NCI-H1092 treated with DMSO at 0.1 percent for 48 hours (cell line): ENCODE data around the gene GPAM.
"Not testable (repeated sequence)": the region's sequence is repeated elsewhere in the genome, so short reads cannot be mapped to it uniquely, and the experiment has no call there.

Source experiments
- DNase-seq: peaks from one replicate; lab custom pipeline; 2025; lab: John Stamatoyannopoulos, UW

GPAM gene

GRCh38 chr10:112183329-112184051, at the start of gene GPAM:
Gene GPAM (minus strand): TSS chr10:112183765. CDS start chr10:112181784, 1,981 bp downstream.
- DNase-seq, result peak; percentile 72

GRCh38 chr10:112232670-112233069, 49.1 kb upstream of the GPAM start:
- DNase-seq, result no peak

- no peak for DNase-seq
Measured at GRCh38 chr10:112231602-112232400, 48.2 kb upstream of the GPAM start.

GRCh38 chr10:112230325-112230988, 46.9 kb upstream of the GPAM start:
- no peak for DNase-seq

- DNase-seq, result no peak
Measured at GRCh38 chr10:112229901-112230300, 46.3 kb upstream of the GPAM start.

- no peak for DNase-seq
Measured at GRCh38 chr10:112229096-112229495, 45.5 kb upstream of the GPAM start.

GRCh38 chr10:112228366-112229088, 45.0 kb upstream of the GPAM start:
- not testable (repeated sequence) for DNase-seq

GRCh38 chr10:112227331-112227987, 43.9 kb upstream of the GPAM start:
- DNase-seq, result no peak

GRCh38 chr10:112226439-112227248, 43.1 kb upstream of the GPAM start:
- DNase-seq, result no peak

GRCh38 chr10:112225771-112226438, 42.3 kb upstream of the GPAM start:
- no peak for DNase-seq

- no peak for DNase-seq
Measured at GRCh38 chr10:112224933-112225529, 41.5 kb upstream of the GPAM start.

GRCh38 chr10:112223725-112224124, 40.2 kb upstream of the GPAM start:
- no peak for DNase-seq

GRCh38 chr10:112222799-112223198, 39.2 kb upstream of the GPAM start:
- no peak for DNase-seq

GRCh38 chr10:112221545-112221944, 38.0 kb upstream of the GPAM start:
- no peak for DNase-seq

GRCh38 chr10:112218960-112219359, 35.4 kb upstream of the GPAM start:
- no peak for DNase-seq

GRCh38 chr10:112218036-112218390, 34.4 kb upstream of the GPAM start:
- DNase-seq, result no peak

- DNase-seq, result no peak
Measured at GRCh38 chr10:112217386-112218035, 33.9 kb upstream of the GPAM start.

GRCh38 chr10:112216966-112217365, 33.4 kb upstream of the GPAM start:
- DNase-seq, result no peak

GRCh38 chr10:112216151-112216550, 32.6 kb upstream of the GPAM start:
- DNase-seq, result no peak
